AG10803 (cell line): ENCODE results near the gene CYCS.
A peak's percentile ranks its signal among the peaks of the same experiment; 100 is the strongest.

Experiments
- DNase-seq: peaks from one replicate; pipeline ENCODE4 v3.0.0; 2010; ENCODE audit warnings: low read depth
- H3K4me3 ChIP-seq: 2 replicates; pipeline ENCODE4 v1.5.1; 2011; ENCODE audit warnings: mild to moderate bottlenecking, low read length, control low read depth
- CTCF ChIP-seq: conservative IDR thresholded peaks from 2 replicates; pipeline ENCODE4 v1.5.1; 2011; ENCODE audit warnings: mild to moderate bottlenecking, low read length, control low read depth, inconsistent platforms

The CYCS gene

GRCh38 chr7:25134358-25135010 lies 9.4 kb upstream of the CYCS start:
- H3K4me3 ChIP-seq, result no peak overlapping the region
- DNase-seq, result no peak
- no peak for TF ChIP-seq CTCF

- no peak for TF ChIP-seq CTCF
- DNase-seq, result no peak
- H3K4me3 ChIP-seq, result no peak overlapping the region
These were observed 7.4 kb upstream of the CYCS start for GRCh38 chr7:25132430-25132829.

- no peak for TF ChIP-seq CTCF
- no peak overlapping the region for H3K4me3 ChIP-seq
- DNase-seq, result no peak
These were observed 1.7 kb upstream of the CYCS start for GRCh38 chr7:25126751-25127150.

- TF ChIP-seq CTCF, result no peak
- peak; percentile 30 for DNase-seq
- H3K4me3 ChIP-seq, result peak overlapping the region; percentile 94
These were observed 459 bp downstream of the CYCS start for GRCh38 chr7:25124465-25125136.

- DNase-seq, result peak; percentile 74
- no peak for TF ChIP-seq CTCF
- no peak overlapping the region for H3K4me3 ChIP-seq
These were observed 2.7 kb downstream of the CYCS start for GRCh38 chr7:25122373-25122772.

GRCh38 chr7:25121599-25121998 lies 3.5 kb downstream of the CYCS start:
- DNase-seq, result no peak
- no peak for TF ChIP-seq CTCF
- no peak overlapping the region for H3K4me3 ChIP-seq

GRCh38 chr7:25119102-25119501 lies 6.0 kb downstream of the CYCS start:
- no peak for DNase-seq
- H3K4me3 ChIP-seq, result no peak overlapping the region
- TF ChIP-seq CTCF, result no peak
